HEK293 (cell line): ENCODE data around the gene PSORS1C1.

Source experiments
- AEBP2 ChIP-seq: fragments of 450-650 bp; formaldehyde crosslinking; IDR thresholded peaks from 2 replicates; pipeline ENCODE4 v1.5.1; 2016; ENCODE audit warnings: missing biosample characterization, missing genetic modification characterization, borderline replicate concordance
- HOXD13 ChIP-seq: sonication (generic); formaldehyde crosslinking; IDR thresholded peaks from 2 replicates; pipeline ENCODE4 v1.8.0; 2022; ENCODE audit warnings: missing genetic modification reagents, borderline replicate concordance
- PATZ1 ChIP-seq: fragments of 450-650 bp; formaldehyde crosslinking; IDR thresholded peaks from 2 replicates; pipeline ENCODE4 v1.5.1; 2016; ENCODE audit warnings: missing biosample characterization, missing genetic modification characterization
- SCRT2 ChIP-seq: fragments of 450-650 bp; formaldehyde crosslinking; IDR thresholded peaks from 2 replicates; pipeline ENCODE4 v1.5.1; 2016; ENCODE audit warnings: missing biosample characterization, missing genetic modification characterization
- ZEB2 ChIP-seq: fragments of 450-650 bp; formaldehyde crosslinking; IDR thresholded peaks from 2 replicates; pipeline ENCODE4 v1.5.1; 2016; ENCODE audit warnings: missing biosample characterization, missing genetic modification characterization
- ZFP69B ChIP-seq: fragments of 450-650 bp; formaldehyde crosslinking; IDR thresholded peaks from 2 replicates; pipeline ENCODE4 v1.5.1; 2016; ENCODE audit warnings: missing biosample characterization, missing genetic modification characterization
- ZNF146 ChIP-seq: fragments of 450-650 bp; formaldehyde crosslinking; IDR thresholded peaks from 2 replicates; pipeline ENCODE4 v1.5.1; 2016; ENCODE audit warnings: missing biosample characterization, missing genetic modification characterization
- ZNF157 ChIP-seq: fragments of 450-650 bp; formaldehyde crosslinking; IDR thresholded peaks from 2 replicates; pipeline ENCODE4 v1.5.1; 2016; ENCODE audit warnings: missing biosample characterization, missing genetic modification characterization
- ZNF335 ChIP-seq: fragments of 450-650 bp; formaldehyde crosslinking; conservative IDR thresholded peaks from 2 replicates; pipeline ENCODE4 v1.5.1; 2016; ENCODE audit warnings: missing biosample characterization, missing genetic modification characterization
- ZNF366 ChIP-seq: fragments of 450-650 bp; formaldehyde crosslinking; conservative IDR thresholded peaks from 2 replicates; pipeline ENCODE4 v1.5.1; 2016; ENCODE audit warnings: missing biosample characterization, missing genetic modification characterization
- ZNF561 ChIP-seq: fragments of 450-650 bp; IDR thresholded peaks from 2 replicates; pipeline ENCODE4 v1.5.1; 2018; ENCODE audit warnings: missing biosample characterization, missing genetic modification characterization, borderline replicate concordance
- ZNF571 ChIP-seq: fragments of 450-650 bp; formaldehyde crosslinking; IDR thresholded peaks from 2 replicates; pipeline ENCODE4 v1.5.0; 2017; ENCODE audit warnings: missing biosample characterization, missing genetic modification characterization
- ZNF645 ChIP-seq: fragments of 450-650 bp; formaldehyde crosslinking; IDR thresholded peaks from 2 replicates; pipeline ENCODE4; 2016; ENCODE audit warnings: missing biosample characterization, missing genetic modification characterization
- ZNF654 ChIP-seq: fragments of 450-650 bp; formaldehyde crosslinking; IDR thresholded peaks from 2 replicates; pipeline ENCODE4 v1.5.1; 2016; ENCODE audit warnings: low read depth, missing biosample characterization, missing genetic modification characterization
- ZNF677 ChIP-seq: fragments of 450-650 bp; IDR thresholded peaks from 2 replicates; pipeline ENCODE4 v1.5.0; 2018; ENCODE audit warnings: missing biosample characterization, mild to moderate bottlenecking, missing genetic modification characterization, moderate library complexity
- ZNF768 ChIP-seq: fragments of 450-650 bp; formaldehyde crosslinking; IDR thresholded peaks from 2 replicates; pipeline ENCODE4 v1.5.1; 2018; ENCODE audit warnings: missing biosample characterization, mild to moderate bottlenecking, missing genetic modification characterization
- ZNF837 ChIP-seq: fragments of 450-650 bp; formaldehyde crosslinking; IDR thresholded peaks from 2 replicates; pipeline ENCODE4 v1.5.1; 2016; ENCODE audit warnings: missing biosample characterization, missing genetic modification characterization
- TF ChIP-seq, protein P1 (sequence below): fragments of 450-650 bp; formaldehyde crosslinking; IDR thresholded peaks from 2 replicates; pipeline ENCODE4 v1.5.1; 2017; ENCODE audit warnings: missing biosample characterization, missing genetic modification characterization
- TF ChIP-seq, protein P2 (sequence below): fragments of 450-650 bp; formaldehyde crosslinking; IDR thresholded peaks from 2 replicates; pipeline ENCODE4 v1.5.1; 2016; ENCODE audit warnings: missing biosample characterization, missing genetic modification characterization, low read depth

Gene PSORS1C1

DNA sequence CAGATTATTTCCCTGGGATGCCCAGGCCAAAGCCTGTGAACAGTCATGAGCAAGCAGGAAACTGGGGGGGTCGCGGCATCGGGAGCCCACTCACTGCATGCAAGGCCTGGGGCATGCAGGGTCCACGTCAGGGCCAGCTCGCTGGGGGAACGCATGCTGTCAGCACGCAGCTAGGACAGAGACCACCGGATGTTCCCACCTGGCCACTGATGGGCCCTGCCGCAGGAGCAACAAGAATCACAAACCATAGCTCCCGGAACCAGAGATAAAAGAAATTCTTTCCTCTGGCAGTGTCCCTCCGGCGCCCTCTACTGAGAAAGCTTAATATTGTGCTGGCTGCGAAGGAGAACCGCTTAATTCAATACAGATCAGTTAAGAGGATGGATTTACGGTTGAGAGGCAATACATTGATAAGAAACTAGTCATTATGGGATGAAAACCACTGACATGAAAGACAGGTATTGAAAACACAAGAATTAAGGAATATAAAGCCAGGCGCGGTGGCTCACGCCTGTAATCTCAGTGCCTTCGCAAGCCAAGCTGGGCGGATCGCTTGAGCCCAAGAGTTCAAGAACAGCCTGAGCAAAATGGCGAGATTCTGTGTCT lies 34.8 kb upstream of the PSORS1C1 start (continued):
- 0 out of 2 replicates have a peak, but pooled peaks have one; percentile 35 for TF ChIP-seq PATZ1 (tag by site-specific recombination)
- TF ChIP-seq AEBP2 (tag by site-specific recombination), result no peak
- no peak for TF ChIP-seq HOXD13 (CRISPR knock-in tag)
- TF ChIP-seq ZNF335 (tag by site-specific recombination), result peak; percentile 64
- no peak for TF ChIP-seq ZFP69B (tag by site-specific recombination)
- TF ChIP-seq, protein P1, sequence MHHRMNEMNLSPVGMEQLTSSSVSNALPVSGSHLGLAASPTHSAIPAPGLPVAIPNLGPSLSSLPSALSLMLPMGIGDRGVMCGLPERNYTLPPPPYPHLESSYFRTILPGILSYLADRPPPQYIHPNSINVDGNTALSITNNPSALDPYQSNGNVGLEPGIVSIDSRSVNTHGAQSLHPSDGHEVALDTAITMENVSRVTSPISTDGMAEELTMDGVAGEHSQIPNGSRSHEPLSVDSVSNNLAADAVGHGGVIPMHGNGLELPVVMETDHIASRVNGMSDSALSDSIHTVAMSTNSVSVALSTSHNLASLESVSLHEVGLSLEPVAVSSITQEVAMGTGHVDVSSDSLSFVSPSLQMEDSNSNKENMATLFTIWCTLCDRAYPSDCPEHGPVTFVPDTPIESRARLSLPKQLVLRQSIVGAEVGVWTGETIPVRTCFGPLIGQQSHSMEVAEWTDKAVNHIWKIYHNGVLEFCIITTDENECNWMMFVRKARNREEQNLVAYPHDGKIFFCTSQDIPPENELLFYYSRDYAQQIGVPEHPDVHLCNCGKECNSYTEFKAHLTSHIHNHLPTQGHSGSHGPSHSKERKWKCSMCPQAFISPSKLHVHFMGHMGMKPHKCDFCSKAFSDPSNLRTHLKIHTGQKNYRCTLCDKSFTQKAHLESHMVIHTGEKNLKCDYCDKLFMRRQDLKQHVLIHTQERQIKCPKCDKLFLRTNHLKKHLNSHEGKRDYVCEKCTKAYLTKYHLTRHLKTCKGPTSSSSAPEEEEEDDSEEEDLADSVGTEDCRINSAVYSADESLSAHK (tag by site-specific recombination), result no peak
- TF ChIP-seq SCRT2 (tag by site-specific recombination), result peak; percentile 54; the same call in 1 of the 2 replicates
- TF ChIP-seq, protein P2, sequence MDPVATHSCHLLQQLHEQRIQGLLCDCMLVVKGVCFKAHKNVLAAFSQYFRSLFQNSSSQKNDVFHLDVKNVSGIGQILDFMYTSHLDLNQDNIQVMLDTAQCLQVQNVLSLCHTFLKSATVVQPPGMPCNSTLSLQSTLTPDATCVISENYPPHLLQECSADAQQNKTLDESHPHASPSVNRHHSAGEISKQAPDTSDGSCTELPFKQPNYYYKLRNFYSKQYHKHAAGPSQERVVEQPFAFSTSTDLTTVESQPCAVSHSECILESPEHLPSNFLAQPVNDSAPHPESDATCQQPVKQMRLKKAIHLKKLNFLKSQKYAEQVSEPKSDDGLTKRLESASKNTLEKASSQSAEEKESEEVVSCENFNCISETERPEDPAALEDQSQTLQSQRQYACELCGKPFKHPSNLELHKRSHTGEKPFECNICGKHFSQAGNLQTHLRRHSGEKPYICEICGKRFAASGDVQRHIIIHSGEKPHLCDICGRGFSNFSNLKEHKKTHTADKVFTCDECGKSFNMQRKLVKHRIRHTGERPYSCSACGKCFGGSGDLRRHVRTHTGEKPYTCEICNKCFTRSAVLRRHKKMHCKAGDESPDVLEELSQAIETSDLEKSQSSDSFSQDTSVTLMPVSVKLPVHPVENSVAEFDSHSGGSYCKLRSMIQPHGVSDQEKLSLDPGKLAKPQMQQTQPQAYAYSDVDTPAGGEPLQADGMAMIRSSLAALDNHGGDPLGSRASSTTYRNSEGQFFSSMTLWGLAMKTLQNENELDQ, result no peak
- TF ChIP-seq ZNF561 (tag by site-specific recombination), result no peak
- no peak for TF ChIP-seq ZNF645
- no peak for TF ChIP-seq ZNF768 (tag by site-specific recombination)
- TF ChIP-seq ZEB2 (tag by site-specific recombination), result 0 out of 2 replicates have a peak, but pooled peaks have one; percentile 28
- TF ChIP-seq ZNF654, result peak; percentile 81
- no peak for TF ChIP-seq ZNF571
- TF ChIP-seq ZNF677 (tag by site-specific recombination), result no peak
- TF ChIP-seq ZNF366 (tag by site-specific recombination), result no peak
- TF ChIP-seq ZNF157 (tag by site-specific recombination), result no peak
- TF ChIP-seq ZNF146 (tag by site-specific recombination), result no peak
- TF ChIP-seq ZNF837, result no peak
